Activated B cell treated with CpG ODN at 0.5 μM for 24 hours (primary cell): Measurements from ENCODE around the gene BRSK1. TPM values are rescaled to one million over a fixed set of nuclear protein-coding genes. Genes with fewer than 3 reads are reported as not detected.

Source experiments
- ATAC-seq: fragments of 200-7000 bp; cut with Tn5 transposase; one replicate; pipeline ENCODE4 v1.10.0; 2021; ENCODE audit warnings: low read depth, mild to moderate bottlenecking, moderate library complexity
- CTCF ChIA-PET: fragments of 350-600 bp; sonication (Branson Sonifier 250); formaldehyde crosslinking; loops from one replicate; lab custom pipeline; 2021; ENCODE audit warnings: antibody characterized with exemption; lab: Charles Lee
- POLR2A ChIA-PET: fragments of 350-600 bp; sonication (Branson Sonifier 250); formaldehyde crosslinking; loops from one replicate; lab custom pipeline; 2021; ENCODE audit warnings: antibody characterized with exemption; lab: Charles Lee
- DNase-seq: peaks from one replicate; pipeline ENCODE4 v3.0.0; 2022
- H3K27ac Mint-ChIP-seq: one replicate; pipeline ENCODE4 v1.8.0; 2020; ENCODE audit warnings: mixed read lengths
- H3K27me3 Mint-ChIP-seq: one replicate; pipeline ENCODE4 v1.8.0; 2021; ENCODE audit warnings: mixed read lengths
- H3K36me3 Mint-ChIP-seq: one replicate; pipeline ENCODE4 v1.8.0; 2021; ENCODE audit warnings: low read depth, mixed read lengths
- H3K4me1 Mint-ChIP-seq: one replicate; pipeline ENCODE4 v1.8.0; 2021; ENCODE audit warnings: mixed read lengths
- H3K4me3 Mint-ChIP-seq: one replicate; pipeline ENCODE4 v1.8.0; 2020; ENCODE audit warnings: mild to moderate bottlenecking, mixed read lengths
- H3K9me3 Mint-ChIP-seq: one replicate; pipeline ENCODE4 v1.8.0; 2020; ENCODE audit warnings: mixed read lengths
- CTCF ChIP-seq: fragments of 200-600 bp; IDR thresholded peaks from one replicate; pipeline ENCODE4 v1.8.0; 2022; ENCODE audit warnings: antibody characterized with exemption, mild to moderate bottlenecking
- intact Hi-C: fragments of 100-400 bp; cut with micrococcal nuclease; formaldehyde crosslinking; loops from one replicate; pipeline ENCODE4 v1.15.1; 2024
- total RNA-seq: library from RNA; stranded (reverse); gene quantifications from 2 replicates; pipeline ENCODE4 v1.2.3, GENCODE V29; 2022

BRSK1 gene
- total RNA-seq, 1 donor from 2014 or later: 2.7 TPM

DNA sequence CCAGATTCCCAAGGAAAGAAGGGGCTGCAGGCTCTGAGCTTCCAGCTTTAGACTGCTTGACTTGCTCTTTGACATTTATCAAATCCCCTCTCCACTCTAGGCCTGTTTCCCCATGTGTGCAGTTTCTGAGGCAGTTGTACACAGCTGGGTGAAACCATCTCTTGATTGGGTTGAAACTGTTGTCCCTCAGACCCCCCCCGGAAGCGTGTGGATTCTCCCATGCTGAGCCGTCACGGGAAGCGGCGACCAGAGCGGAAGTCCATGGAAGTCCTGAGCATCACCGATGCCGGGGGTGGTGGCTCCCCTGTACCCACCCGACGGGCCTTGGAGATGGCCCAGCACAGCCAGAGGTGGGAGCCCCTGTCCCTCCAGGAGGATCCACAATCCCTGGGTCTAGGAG lies 19.7 kb downstream of the BRSK1 start:
- Mint-ChIP-seq H3K4me1 (peaks cover 8% of the 10 kb centered on the region), H3K9me3 (no peaks in the 10 kb centered on the region), H3K36me3 (no peaks in the 10 kb centered on the region), H3K27ac (no peak overlapping the region), H3K27me3 (no peaks in the 10 kb centered on the region), H3K4me3 (no peak overlapping the region)
- DNase-seq: no peak
- POLR2A ChIA-PET: interaction anchor here (2.6 kb wide), 2 partner anchors 36 to 104 kb away, joined by 10 to 26 read pairs; partner anchors contain the start of genes KMT5C and UBE2S
- intact Hi-C loops: loop anchor here (2.0 to 5.0 kb wide), 2 partner anchors 45 to 161 kb away; partner anchors contain the start of gene PPP6R1
- TF ChIP-seq CTCF: no peak
- CTCF ChIA-PET: interaction anchor here (1.3 to 3.3 kb wide), 3 partner anchors 49 to 117 kb away, joined by 4 to 14 read pairs (median 14); partner anchors contain the start of gene TMEM238
- ATAC-seq: no peak

GRCh38 chr19:55304279-55304978 lies 20.6 kb downstream of the BRSK1 start:
- ChIA-PET CTCF (no interaction called here), POLR2A (no interaction called here)
- no peak for TF ChIP-seq CTCF
- Mint-ChIP-seq H3K4me1 (peaks cover 8% of the 10 kb centered on the region), H3K4me3 (no peak overlapping the region), H3K27ac (no peak overlapping the region), H3K36me3 (no peaks in the 10 kb centered on the region), H3K9me3 (no peaks in the 10 kb centered on the region), H3K27me3 (no peaks in the 10 kb centered on the region)
- intact Hi-C loops: loop anchor here (5.0 kb wide), 1 partner anchor 162 kb away; no protein-coding TSS in a partner anchor
- DNase-seq (no peak), ATAC-seq (no peak)

DNA sequence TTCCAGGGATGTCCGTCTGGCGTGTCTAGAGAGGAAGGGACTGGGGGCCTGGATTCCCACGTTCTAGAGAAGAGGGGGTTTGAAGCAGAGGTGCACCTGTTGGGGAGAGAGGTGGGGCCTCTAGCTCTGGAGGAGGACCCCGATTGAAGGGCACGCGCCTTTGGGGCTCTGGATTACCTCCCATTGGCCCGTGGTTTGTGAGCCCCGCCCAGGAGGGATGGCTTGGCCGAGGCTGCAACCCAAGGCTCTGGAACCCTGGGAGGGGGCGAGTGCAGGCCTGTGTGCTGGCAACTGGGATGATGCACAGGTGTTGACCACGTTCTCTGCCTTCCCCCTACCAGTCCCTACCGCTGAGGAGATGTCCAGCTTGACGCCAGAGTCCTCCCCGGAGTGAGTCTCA lies 21.2 kb downstream of the BRSK1 start:
- Mint-ChIP-seq H3K27me3 (no peaks in the 10 kb centered on the region), H3K4me3 (no peak overlapping the region), H3K36me3 (no peaks in the 10 kb centered on the region), H3K9me3 (no peaks in the 10 kb centered on the region), H3K4me1 (peaks cover 8% of the 10 kb centered on the region), H3K27ac (no peak overlapping the region)
- DNase-seq (no peak), ATAC-seq (no peak)
- POLR2A ChIA-PET: no interaction called here
- no peak for TF ChIP-seq CTCF
- CTCF ChIA-PET: no interaction called here
- intact Hi-C loops: loop anchor here (5.0 kb wide), 1 partner anchor 163 kb away; no protein-coding TSS in a partner anchor

DNA sequence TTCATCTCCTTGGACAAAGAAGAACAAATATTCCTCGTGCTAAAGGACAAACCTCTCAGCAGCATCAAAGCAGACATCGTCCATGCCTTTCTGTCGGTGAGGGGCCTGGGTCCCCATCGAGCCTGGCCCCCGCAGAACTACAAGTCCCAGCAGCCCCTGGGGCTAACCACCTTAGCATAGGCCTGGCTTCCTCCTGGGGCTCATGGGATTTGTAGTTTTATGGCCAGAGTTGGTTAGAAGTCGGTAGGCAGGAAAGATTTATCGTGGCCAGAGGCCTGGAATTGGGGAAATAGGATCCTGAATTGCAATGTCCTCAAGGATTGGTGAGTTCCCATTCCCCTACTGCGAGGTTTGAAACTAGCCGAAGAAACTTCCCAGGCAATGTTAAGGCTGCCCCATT lies 21.7 kb downstream of the BRSK1 start:
- CTCF ChIA-PET: no interaction called here
- Mint-ChIP-seq H3K9me3 (no peaks in the 10 kb centered on the region), H3K36me3 (no peaks in the 10 kb centered on the region), H3K4me1 (peaks cover 8% of the 10 kb centered on the region), H3K4me3 (no peak overlapping the region), H3K27ac (no peak overlapping the region), H3K27me3 (no peaks in the 10 kb centered on the region)
- DNase-seq (peak; percentile 30), ATAC-seq (peak; percentile 60)
- intact Hi-C loops: no loop called here
- POLR2A ChIA-PET: no interaction called here
- TF ChIP-seq CTCF: no peak

DNA sequence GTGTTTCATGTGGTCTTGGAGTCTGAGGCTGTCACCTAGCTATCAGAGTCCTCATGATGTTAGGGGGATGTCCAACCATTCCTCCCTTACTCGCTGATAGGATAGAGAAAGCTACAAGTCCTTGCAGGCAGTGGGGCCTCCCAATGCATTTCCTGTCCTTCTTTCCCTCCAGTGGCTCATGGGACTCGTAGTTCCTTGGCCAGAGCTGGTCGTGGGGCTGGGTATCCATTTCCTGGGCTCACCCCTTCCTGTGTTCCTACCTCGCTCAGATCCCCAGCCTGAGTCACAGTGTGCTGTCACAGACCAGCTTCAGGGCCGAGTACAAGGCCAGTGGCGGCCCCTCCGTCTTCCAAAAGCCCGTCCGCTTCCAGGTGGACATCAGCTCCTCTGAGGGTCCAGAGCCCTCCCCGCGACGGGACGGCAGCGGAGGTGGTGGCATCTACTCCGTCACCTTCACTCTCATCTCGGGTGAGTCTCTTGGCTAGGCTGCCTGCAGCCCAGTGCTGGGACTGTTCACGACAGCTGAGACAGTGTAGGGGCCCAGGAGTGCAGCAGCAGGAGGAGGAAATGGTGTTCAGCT lies 22.3 kb downstream of the BRSK1 start:
- no peak for TF ChIP-seq CTCF
- H3K27me3 Mint-ChIP-seq: no peaks in the 10 kb centered on the region
- ChIA-PET POLR2A (no interaction called here), CTCF (interaction anchor here (1.4 kb wide), 1 partner anchor 14 kb away, joined by 3 read pairs; no protein-coding TSS in a partner anchor)
- no peaks in the 10 kb centered on the region for H3K36me3 Mint-ChIP-seq
- no peaks in the 10 kb centered on the region for H3K9me3 Mint-ChIP-seq
- no peak overlapping the region for H3K27ac Mint-ChIP-seq
- peaks cover 8% of the 10 kb centered on the region for H3K4me1 Mint-ChIP-seq
- ATAC-seq: no peak
- intact Hi-C loops: no loop called here
- DNase-seq: no peak
- no peak overlapping the region for H3K4me3 Mint-ChIP-seq
